Right ventricle myocardium inferior (tissue), 1 donor: ENCODE measurements around the gene OTOF. TPM values are rescaled to one million over a fixed set of nuclear protein-coding genes. Genes with fewer than 3 reads are reported as not detected.

ENCODE experiments used
- ATAC-seq: fragments of 200-7000 bp; cut with Tn5 transposase; one replicate; pipeline ENCODE4 v1.9.1; 2020; ENCODE audit warnings: mild to moderate bottlenecking, moderate library complexity
- DNase-seq: peaks from one replicate; pipeline ENCODE4 v3.0.0; 2021; ENCODE audit errors: missing footprints
- intact Hi-C: fragments of 100-400 bp; cut with DNase I; formaldehyde crosslinking; loops from one replicate; pipeline ENCODE4 v1.11.0; 2022
- total RNA-seq: library from RNA; stranded (reverse); fragmentation: NEBNext Ultra II Directional; extraction: Animal tissue kit (Norgen Biotek cat#: 25700); gene quantifications from one replicate; pipeline ENCODE4 v1.2.1, GENCODE V29; 2021
- donor health status: DM: no; HTN: yes; CAD: no; lungs with severe emphysema.

The OTOF gene
- total RNA-seq, 1 donor from 2014 or later: 0.08 TPM

- DNase-seq (peak; percentile 63), ATAC-seq (no peak)
- intact Hi-C loops: no loop called here
These were observed 5.1 kb upstream of the OTOF start for GRCh38 chr2:26483027-26483326.

- intact Hi-C loops: no loop called here
- DNase-seq (peak; percentile 55), ATAC-seq (no peak)
These were observed 4.5 kb upstream of the OTOF start for GRCh38 chr2:26482211-26483026.

GRCh38 chr2:26481706-26482105 lies 3.8 kb upstream of the OTOF start:
- ATAC-seq: no peak
- intact Hi-C loops: no loop called here
- DNase-seq: no peak

- intact Hi-C loops: no loop called here
- DNase-seq: peak; percentile 41
- no peak for ATAC-seq
These were observed 2.9 kb upstream of the OTOF start for GRCh38 chr2:26480566-26481423.

GRCh38 chr2:26479789-26480565 lies 2.1 kb upstream of the OTOF start:
- intact Hi-C loops: no loop called here
- DNase-seq: peak; percentile 47
- no peak for ATAC-seq

- peak; percentile 45 for DNase-seq
- intact Hi-C loops: no loop called here
- no peak for ATAC-seq
These were observed 1.3 kb upstream of the OTOF start for GRCh38 chr2:26479131-26479788.

- intact Hi-C loops: no loop called here
- no peak for ATAC-seq
- DNase-seq: peak; percentile 52
These were observed 442 bp upstream of the OTOF start for GRCh38 chr2:26478366-26478765.

- DNase-seq: peak; percentile 39
- intact Hi-C loops: no loop called here
- ATAC-seq: no peak
These were observed 606 bp downstream of the OTOF start for GRCh38 chr2:26477126-26477910.

GRCh38 chr2:26475832-26476501 lies 2.0 kb downstream of the OTOF start:
- intact Hi-C loops: no loop called here
- DNase-seq (peak; percentile 41), ATAC-seq (no peak)

- ATAC-seq: no peak
- DNase-seq: peak; percentile 11
- intact Hi-C loops: no loop called here
These were observed 2.9 kb downstream of the OTOF start for GRCh38 chr2:26475037-26475436.

GRCh38 chr2:26474261-26474785 lies 3.6 kb downstream of the OTOF start:
- intact Hi-C loops: no loop called here
- ATAC-seq: no peak
- peak; percentile 16 for DNase-seq

GRCh38 chr2:26473796-26474195 lies 4.1 kb downstream of the OTOF start:
- intact Hi-C loops: no loop called here
- ATAC-seq: no peak
- DNase-seq: peak; percentile 37

GRCh38 chr2:26472821-26473655 lies 4.9 kb downstream of the OTOF start:
- DNase-seq: peak; percentile 50
- ATAC-seq: no peak
- intact Hi-C loops: no loop called here

- no peak for ATAC-seq
- intact Hi-C loops: no loop called here
- DNase-seq: peak; percentile 35
These were observed 5.9 kb downstream of the OTOF start for GRCh38 chr2:26471766-26472706.

- DNase-seq (no peak), ATAC-seq (no peak)
- intact Hi-C loops: no loop called here
These were observed 6.6 kb downstream of the OTOF start for GRCh38 chr2:26471289-26471688.
